GM12878 (cell line): ENCODE results near the gene SOAT2. TPM values are rescaled to one million over a fixed set of nuclear protein-coding genes. Genes with fewer than 3 reads are reported as not detected.

Source experiments
- IRF3 ChIP-seq: fragments of 450-650 bp; IDR thresholded peaks from 2 replicates; pipeline ENCODE4 v1.6.1; 2014; ENCODE audit warnings: mild to moderate bottlenecking
- IRF5 ChIP-seq: fragments of 450-650 bp; IDR thresholded peaks from 2 replicates; pipeline ENCODE4 v1.6.1; 2017; ENCODE audit warnings: borderline replicate concordance
- SIN3A ChIP-seq: IDR thresholded peaks from 2 replicates; pipeline ENCODE4 v1.6.1; 2012; ENCODE audit warnings: low read depth, low read length, improper control_type of control experiment
- SREBF2 ChIP-seq: IDR thresholded peaks from 2 replicates; pipeline ENCODE4 v1.6.1; 2012; ENCODE audit warnings: mild to moderate bottlenecking, low read length
- microRNA-seq: library from miRNA; unstranded; fragments of <30 nt; microRNA quantifications from one replicate; pipeline ENCODE4, GENCODE V29; 2018
- polyA plus RNA-seq, 11 experiments: library from polyadenylated mRNA; depleted of rRNA in 4 of 11; unstranded in 6 of 11; stranded (reverse) in 5 of 11; fragments of >200 nt; fragmentation: Nextera tagmentation in 4 of 11; fragmentation: Illumina TruSeq in 1 of 11; extraction: Ambion mirVana in 4 of 11; extraction: Trizol in 1 of 11; gene quantifications; 1 replicate in 1 of 11; 2 replicates in 10 of 11; pipeline versions ENCODE4 v1.2.1 to v1.2.3, GENCODE V29; 2011 to 2016; ENCODE audit warnings: inconsistent platforms in 2 of 11, missing spikeins in 2 of 11, low read depth in 1 of 11
- small RNA-seq: library from RNA; depleted of rRNA; stranded (forward); fragments of <200 nt; gene quantifications from one replicate; pipeline ENCODE3, GENCODE V24; 2014
- total RNA-seq, 4 experiments: library from RNA; depleted of rRNA in 3 of 4; stranded (reverse); fragments of >200 nt in 3 of 4; fragmentation: Illumina TruSeq in 1 of 4; extraction: Trizol in 1 of 4; gene quantifications; 2 replicates each; pipeline versions ENCODE4 v1.2.1 to v1.2.3, GENCODE V29; 2013 to 2021

Gene SOAT2
- total and polyA plus RNA-seq, 10 of the 15 experiments (the other 5 are each of a cell fraction or from before 2014, with no cell fraction given): 0.08 to 1.7 (median 0.69) TPM

- TF ChIP-seq IRF3: no peak
- TF ChIP-seq IRF5: no peak
- no peak for TF ChIP-seq SREBF2
- no peak for TF ChIP-seq SIN3A
Observed at GRCh38 chr12:53173085-53173715, 69.9 kb downstream of the SOAT2 start (continued).

Small RNA genes lying within 50 kb of the gene (microRNA-seq; reads per million reads assigned to microRNA genes)
- gene MIR6757: not detected

Small RNA genes lying within 50 kb of the gene (small RNA-seq; reads per million reads assigned to genes)
- gene HIGD1AP1 (not detected), gene MIR6757 (not detected), gene RNU6-333P (not detected)

Other genes with a start within 250 kb of the SOAT2 start
Only the 7 nearest of the 15 such genes appear.
- 519 and 635 TPM in 2 replicates for gene EIF4B, start 97.0 kb upstream of the SOAT2 start, total RNA-seq (2014; rRNA removed)
- gene EIF4B, start 97.0 kb upstream of the SOAT2 start, total RNA-seq (2014; rRNA removed; fragmentation: Illumina TruSeq; extraction: Trizol): 742 and 752 TPM in 2 replicates
- gene EIF4B, start 97.0 kb upstream of the SOAT2 start, total RNA-seq (2021): 628 and 637 TPM in 2 replicates
- 494 and 678 TPM in 2 replicates for gene EIF4B, start 97.0 kb upstream of the SOAT2 start, polyA plus RNA-seq (2011; rRNA removed)
- 625 and 749 TPM in 2 replicates for gene EIF4B, start 97.0 kb upstream of the SOAT2 start, polyA plus RNA-seq (2014; fragmentation: Illumina TruSeq; extraction: Trizol)
- 100 to 1,000 TPM; 133 to 144 TPM for gene EIF4B, start 97.0 kb upstream of the SOAT2 start, polyA plus RNA-seq (2014; fragmentation: Nextera tagmentation; extraction: Ambion mirVana)
- gene EIF4B, start 97.0 kb upstream of the SOAT2 start, polyA plus RNA-seq (2014; rRNA removed): 326 and 368 TPM in 2 replicates
- 100 to 1,000 TPM; 123 TPM for gene EIF4B, start 97.0 kb upstream of the SOAT2 start, polyA plus RNA-seq (2016; fragmentation: Nextera tagmentation; extraction: Ambion mirVana)
- 0.17 and 0.22 TPM in 2 replicates for gene TNS2, start 53.4 kb upstream of the SOAT2 start, total RNA-seq (2014; rRNA removed)
- gene TNS2, start 53.4 kb upstream of the SOAT2 start, total RNA-seq (2014; rRNA removed; fragmentation: Illumina TruSeq; extraction: Trizol): not detected in 2 replicates
- gene TNS2, start 53.4 kb upstream of the SOAT2 start, total RNA-seq (2021): 0.66 and 0.72 TPM in 2 replicates
- 0.07 TPM in 1 of 2 replicates, not detected in the other for gene TNS2, start 53.4 kb upstream of the SOAT2 start, polyA plus RNA-seq (2011; rRNA removed)
- gene TNS2, start 53.4 kb upstream of the SOAT2 start, polyA plus RNA-seq (2014; fragmentation: Illumina TruSeq; extraction: Trizol): 0.03 and 0.11 TPM in 2 replicates
- not detected for gene TNS2, start 53.4 kb upstream of the SOAT2 start, polyA plus RNA-seq (2014; fragmentation: Nextera tagmentation; extraction: Ambion mirVana)
- gene TNS2, start 53.4 kb upstream of the SOAT2 start, polyA plus RNA-seq (2014; rRNA removed): 0.15 and 0.52 TPM in 2 replicates
- under 1 TPM in 1 of 2 experiments, not detected in 1; 0.20 TPM for gene TNS2, start 53.4 kb upstream of the SOAT2 start, polyA plus RNA-seq (2016; fragmentation: Nextera tagmentation; extraction: Ambion mirVana)
- gene SPRYD3, start 24.1 kb upstream of the SOAT2 start, total RNA-seq (2014; rRNA removed): 18.7 and 21.0 TPM in 2 replicates
- 10.4 and 11.2 TPM in 2 replicates for gene SPRYD3, start 24.1 kb upstream of the SOAT2 start, total RNA-seq (2014; rRNA removed; fragmentation: Illumina TruSeq; extraction: Trizol)
- 24.7 and 27.7 TPM in 2 replicates for gene SPRYD3, start 24.1 kb upstream of the SOAT2 start, total RNA-seq (2021)
- gene SPRYD3, start 24.1 kb upstream of the SOAT2 start, polyA plus RNA-seq (2011; rRNA removed): 12.4 and 19.4 TPM in 2 replicates
- gene SPRYD3, start 24.1 kb upstream of the SOAT2 start, polyA plus RNA-seq (2014; fragmentation: Illumina TruSeq; extraction: Trizol): 9.4 and 18.3 TPM in 2 replicates
- gene SPRYD3, start 24.1 kb upstream of the SOAT2 start, polyA plus RNA-seq (2014; fragmentation: Nextera tagmentation; extraction: Ambion mirVana): 1 to 10 TPM; 2.3 to 3.5 TPM
- 21.4 and 21.7 TPM in 2 replicates for gene SPRYD3, start 24.1 kb upstream of the SOAT2 start, polyA plus RNA-seq (2014; rRNA removed)
- 10 to 100 TPM; 26.2 to 26.4 TPM for gene SPRYD3, start 24.1 kb upstream of the SOAT2 start, polyA plus RNA-seq (2016; fragmentation: Nextera tagmentation; extraction: Ambion mirVana)
- gene IGFBP6, start 5.8 kb upstream of the SOAT2 start, total RNA-seq (2014; rRNA removed): 0.56 TPM in 1 of 2 replicates, not detected in the other
- not detected in 2 replicates for gene IGFBP6, start 5.8 kb upstream of the SOAT2 start, total RNA-seq (2014; rRNA removed; fragmentation: Illumina TruSeq; extraction: Trizol)
- 0.64 and 0.87 TPM in 2 replicates for gene IGFBP6, start 5.8 kb upstream of the SOAT2 start, total RNA-seq (2021)
- gene IGFBP6, start 5.8 kb upstream of the SOAT2 start, polyA plus RNA-seq (2011; rRNA removed): 0.16 and 0.60 TPM in 2 replicates
- not detected in 2 replicates for gene IGFBP6, start 5.8 kb upstream of the SOAT2 start, polyA plus RNA-seq (2014; fragmentation: Illumina TruSeq; extraction: Trizol)
- gene IGFBP6, start 5.8 kb upstream of the SOAT2 start, polyA plus RNA-seq (2014; fragmentation: Nextera tagmentation; extraction: Ambion mirVana): under 1 TPM in 1 of 2 experiments, not detected in 1; 0.09 TPM
- gene IGFBP6, start 5.8 kb upstream of the SOAT2 start, polyA plus RNA-seq (2014; rRNA removed): 0.35 and 0.84 TPM in 2 replicates
- gene IGFBP6, start 5.8 kb upstream of the SOAT2 start, polyA plus RNA-seq (2016; fragmentation: Nextera tagmentation; extraction: Ambion mirVana): under 1 TPM; 0.44 to 0.80 TPM
- gene ZNF740, start 77.2 kb downstream of the SOAT2 start, total RNA-seq (2014; rRNA removed): 11.6 and 12.6 TPM in 2 replicates
- 9.9 and 11.8 TPM in 2 replicates for gene ZNF740, start 77.2 kb downstream of the SOAT2 start, total RNA-seq (2014; rRNA removed; fragmentation: Illumina TruSeq; extraction: Trizol)
- gene ZNF740, start 77.2 kb downstream of the SOAT2 start, total RNA-seq (2021): 29.0 and 33.6 TPM in 2 replicates
- 29.5 and 30.9 TPM in 2 replicates for gene ZNF740, start 77.2 kb downstream of the SOAT2 start, polyA plus RNA-seq (2011; rRNA removed)
- 14.2 and 21.6 TPM in 2 replicates for gene ZNF740, start 77.2 kb downstream of the SOAT2 start, polyA plus RNA-seq (2014; fragmentation: Illumina TruSeq; extraction: Trizol)
- 1 to 10 TPM; 1.4 to 1.8 TPM for gene ZNF740, start 77.2 kb downstream of the SOAT2 start, polyA plus RNA-seq (2014; fragmentation: Nextera tagmentation; extraction: Ambion mirVana)
- gene ZNF740, start 77.2 kb downstream of the SOAT2 start, polyA plus RNA-seq (2014; rRNA removed): 12.9 and 19.1 TPM in 2 replicates
- gene ZNF740, start 77.2 kb downstream of the SOAT2 start, polyA plus RNA-seq (2016; fragmentation: Nextera tagmentation; extraction: Ambion mirVana): 1 to 10 TPM; 4.1 to 5.6 TPM
- 7.0 and 12.5 TPM in 2 replicates for gene CSAD, start 77.4 kb downstream of the SOAT2 start, total RNA-seq (2014; rRNA removed)
- gene CSAD, start 77.4 kb downstream of the SOAT2 start, total RNA-seq (2014; rRNA removed; fragmentation: Illumina TruSeq; extraction: Trizol): 5.4 and 6.7 TPM in 2 replicates
- gene CSAD, start 77.4 kb downstream of the SOAT2 start, total RNA-seq (2021): 6.1 and 9.3 TPM in 2 replicates
- gene CSAD, start 77.4 kb downstream of the SOAT2 start, polyA plus RNA-seq (2011; rRNA removed): 14.4 and 19.1 TPM in 2 replicates
- gene CSAD, start 77.4 kb downstream of the SOAT2 start, polyA plus RNA-seq (2014; fragmentation: Illumina TruSeq; extraction: Trizol): 12.3 and 12.7 TPM in 2 replicates
- gene CSAD, start 77.4 kb downstream of the SOAT2 start, polyA plus RNA-seq (2014; fragmentation: Nextera tagmentation; extraction: Ambion mirVana): 1 to 10 TPM; 1.2 to 2.0 TPM
- gene CSAD, start 77.4 kb downstream of the SOAT2 start, polyA plus RNA-seq (2014; rRNA removed): 20.0 and 20.4 TPM in 2 replicates
- gene CSAD, start 77.4 kb downstream of the SOAT2 start, polyA plus RNA-seq (2016; fragmentation: Nextera tagmentation; extraction: Ambion mirVana): 1 to 10 TPM; 1.1 to 2.4 TPM
- 366 and 425 TPM in 2 replicates for gene ITGB7, start 103.8 kb downstream of the SOAT2 start, total RNA-seq (2014; rRNA removed)
- 158 and 166 TPM in 2 replicates for gene ITGB7, start 103.8 kb downstream of the SOAT2 start, total RNA-seq (2014; rRNA removed; fragmentation: Illumina TruSeq; extraction: Trizol)
- gene ITGB7, start 103.8 kb downstream of the SOAT2 start, total RNA-seq (2021): 459 and 487 TPM in 2 replicates
- gene ITGB7, start 103.8 kb downstream of the SOAT2 start, polyA plus RNA-seq (2011; rRNA removed): 130 and 234 TPM in 2 replicates
- gene ITGB7, start 103.8 kb downstream of the SOAT2 start, polyA plus RNA-seq (2014; fragmentation: Illumina TruSeq; extraction: Trizol): 95.4 and 174 TPM in 2 replicates
- gene ITGB7, start 103.8 kb downstream of the SOAT2 start, polyA plus RNA-seq (2014; fragmentation: Nextera tagmentation; extraction: Ambion mirVana): 10 to 100 TPM; 54.5 to 99.5 TPM
- gene ITGB7, start 103.8 kb downstream of the SOAT2 start, polyA plus RNA-seq (2014; rRNA removed): 282 and 333 TPM in 2 replicates
- gene ITGB7, start 103.8 kb downstream of the SOAT2 start, polyA plus RNA-seq (2016; fragmentation: Nextera tagmentation; extraction: Ambion mirVana): 100 to 1,000 TPM; 269 to 332 TPM